ENCODE data around the gene MXRA7.
"Not testable (repeated sequence)": the region's sequence is repeated elsewhere in the genome, so short reads cannot be mapped to it uniquely, and the experiment has no call there.

GRCh38 chr17:76745785-76746184, 35.0 kb upstream of the MXRA7 start:
- TF ChIP-seq CTCF, POLR2A (IDR thresholded peaks at IDR 0.05): not testable (repeated sequence)
